HL-60 (cell line): ENCODE measurements around the gene TSPAN18.

Source experiments
- DNase-seq, 2 experiments: peaks; one replicate each; pipeline ENCODE4 v3.0.0-alpha.2; 2010 to 2020; ENCODE audit warnings: low read depth in 1 of 2, low spot score in 1 of 2
- H3K27ac ChIP-seq: fragments of 250-450 bp; sonication (Bioruptor Pico); replicated peaks from 2 replicates; pipeline ENCODE4 v1.5.1; 2020; ENCODE audit warnings: mild to moderate bottlenecking, moderate library complexity
- H3K27me3 ChIP-seq: fragments of 250-450 bp; sonication (Bioruptor Pico); 2 replicates; pipeline ENCODE4 v1.5.1; 2021; ENCODE audit warnings: mild to moderate bottlenecking, moderate library complexity; ENCODE audit not compliant: insufficient read depth, poor library complexity, severe bottlenecking
- H3K4me3 ChIP-seq: replicated peaks from 2 replicates; pipeline ENCODE4 v1.5.1; 2011; ENCODE audit warnings: mild to moderate bottlenecking, control low read depth, low read length; ENCODE audit not compliant: insufficient read depth
- CTCF ChIP-seq: IDR thresholded peaks from one replicate; pipeline ENCODE4 v1.5.1; 2011; ENCODE audit warnings: low read length, control low read depth, inconsistent platforms; ENCODE audit not compliant: insufficient read depth
- GABPA ChIP-seq: IDR thresholded peaks from 2 replicates; pipeline ENCODE4 v1.6.1; 2012; ENCODE audit warnings: low read depth
- POLR2AphosphoS5 ChIP-seq: IDR thresholded peaks from 2 replicates; pipeline ENCODE4 v1.6.1; 2012; ENCODE audit warnings: low read depth
- REST ChIP-seq: IDR thresholded peaks from 2 replicates; pipeline ENCODE4 v1.6.1; 2012; ENCODE audit warnings: low read depth; ENCODE audit not compliant: insufficient replicate concordance
- SPI1 ChIP-seq: IDR thresholded peaks from 2 replicates; pipeline ENCODE4 v1.6.1; 2012; ENCODE audit warnings: low read depth, mild to moderate bottlenecking, borderline replicate concordance

The TSPAN18 gene

GRCh38 chr11:44912270-44912987, 185.7 kb downstream of the TSPAN18 start:
- H3K27ac ChIP-seq: no peak overlapping the region
- TF ChIP-seq REST (no peak), GABPA (no peak), CTCF (no peak), POLR2AphosphoS5 (no peak), SPI1 (no peak)

GRCh38 chr11:44913502-44913901, 186.7 kb downstream of the TSPAN18 start:
- H3K27me3 ChIP-seq: peaks cover 2% of the 10 kb centered on the region
- no peak for TF ChIP-seq GABPA
- TF ChIP-seq CTCF: no peak
- TF ChIP-seq POLR2AphosphoS5: no peak
- TF ChIP-seq REST: no peak
- no peak for TF ChIP-seq SPI1

More at GRCh38 chr11:44912270-44912987, 185.7 kb downstream of the TSPAN18 start:
- peaks cover 2% of the 10 kb centered on the region for H3K27me3 ChIP-seq
- H3K4me3 ChIP-seq: no peak overlapping the region
- no peak for DNase-seq

GRCh38 chr11:44914105-44914504, 187.3 kb downstream of the TSPAN18 start:
- Histone ChIP-seq H3K4me3 (no peak overlapping the region), H3K27me3 (peaks cover 2% of the 10 kb centered on the region), H3K27ac (no peak overlapping the region)
- DNase-seq: no peak
- TF ChIP-seq CTCF (no peak), REST (no peak), POLR2AphosphoS5 (no peak), SPI1 (no peak), GABPA (no peak)

More at GRCh38 chr11:44913502-44913901, 186.7 kb downstream of the TSPAN18 start:
- no peak for DNase-seq
- no peak overlapping the region for H3K4me3 ChIP-seq
- no peak overlapping the region for H3K27ac ChIP-seq
